DND-41 (cell line): ENCODE measurements around the gene MYL6B.
"Not testable (repeated sequence)": the region's sequence is repeated elsewhere in the genome, so short reads cannot be mapped to it uniquely, and the experiment has no call there.

ENCODE experiments used
- ATAC-seq: fragments of 200-7000 bp; cut with Tn5 transposase; 3 replicates; pipeline ENCODE4 v1.9.1; 2021; ENCODE audit warnings: low read depth; ENCODE audit not compliant: insufficient read depth
- DNase-seq: peaks from one replicate; pipeline ENCODE4 v3.0.0-alpha.2; 2020
- H2AFZ ChIP-seq: 2 replicates; pipeline ENCODE4 v1.6.0; 2012; ENCODE audit warnings: low read depth, low read length
- H3K27ac ChIP-seq: 2 replicates; pipeline ENCODE4 v1.5.1; 2012; ENCODE audit warnings: low read length, inconsistent platforms
- H3K27me3 ChIP-seq: fragments of 200-600 bp; sonication (generic); 2 replicates; pipeline ENCODE4 v1.6.0; 2012; ENCODE audit warnings: low read length, mild to moderate bottlenecking, inconsistent platforms; ENCODE audit not compliant: insufficient read depth, poor library complexity
- H3K36me3 ChIP-seq: 2 replicates; pipeline ENCODE4 v1.5.1; 2012; ENCODE audit warnings: low read length, inconsistent platforms; ENCODE audit not compliant: insufficient read depth
- H3K4me1 ChIP-seq: 2 replicates; pipeline ENCODE4 v1.5.1; 2012; ENCODE audit warnings: mild to moderate bottlenecking, low read length; ENCODE audit not compliant: insufficient read depth
- H3K4me2 ChIP-seq: 2 replicates; pipeline ENCODE4 v1.6.0; 2012; ENCODE audit warnings: mild to moderate bottlenecking, moderate library complexity, low read length, inconsistent platforms; ENCODE audit not compliant: insufficient read depth
- H3K4me3 ChIP-seq, 2 experiments: fragments of 200-600 bp in 1 of 2; shearing (Covaris generic) in 1 of 2; 2 replicates each; pipeline ENCODE4 v1.5.1; 2012 to 2016; ENCODE audit warnings: inconsistent platforms in 2 of 2, low read length in 2 of 2, mild to moderate bottlenecking in 2 of 2, low read depth in 1 of 2, moderate library complexity in 1 of 2
- H3K79me2 ChIP-seq: 2 replicates; pipeline ENCODE4 v1.6.0; 2012; ENCODE audit warnings: low read length, inconsistent platforms; ENCODE audit not compliant: insufficient read depth
- H3K9ac ChIP-seq: 2 replicates; pipeline ENCODE4 v1.6.0; 2012; ENCODE audit warnings: low read depth, mild to moderate bottlenecking, inconsistent platforms, low read length, moderate library complexity
- H3K9me3 ChIP-seq: 2 replicates; pipeline ENCODE4 v1.5.1; 2012; ENCODE audit warnings: low read length, moderate library complexity, mild to moderate bottlenecking, inconsistent platforms; ENCODE audit not compliant: insufficient read depth, severe bottlenecking
- H4K20me1 ChIP-seq: 2 replicates; pipeline ENCODE4 v1.6.0; 2012; ENCODE audit warnings: low read length; ENCODE audit not compliant: insufficient read depth
- EZH2 ChIP-seq: IDR thresholded peaks from 3 replicates; pipeline ENCODE4 v1.6.1; 2012; ENCODE audit warnings: borderline replicate concordance, low read depth, mild to moderate bottlenecking, moderate library complexity, low read length, inconsistent platforms; ENCODE audit not compliant: severe bottlenecking
- TF ChIP-seq, protein P1 (sequence below): IDR thresholded peaks from 2 replicates; pipeline ENCODE4 v1.5.1; 2012; ENCODE audit warnings: borderline replicate concordance, low read length, moderate library complexity, mild to moderate bottlenecking; ENCODE audit not compliant: poor library complexity, severe bottlenecking; ENCODE audit errors: extremely low read depth

MYL6B gene

DNA sequence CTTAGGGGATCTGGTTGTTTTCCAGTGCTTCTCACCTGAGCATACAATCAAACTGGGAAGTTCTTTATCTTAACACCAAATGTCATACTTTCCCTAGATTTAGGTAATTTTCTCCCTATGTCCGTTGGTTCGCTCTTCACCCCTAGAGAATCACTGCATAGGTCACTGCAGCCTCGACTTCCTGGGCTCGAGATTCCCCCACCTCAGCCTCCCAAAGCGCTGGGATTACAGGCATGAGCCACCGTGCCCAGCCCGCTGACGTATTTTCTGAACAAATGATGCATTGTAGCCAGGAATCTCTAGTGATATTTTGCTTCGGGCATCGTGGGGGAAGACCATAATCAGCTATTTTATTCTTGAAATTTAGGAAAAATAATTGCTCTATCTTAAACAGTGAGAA is 37.1 kb upstream of the MYL6B start:
- Histone ChIP-seq H3K4me3 (peak overlapping the region in 1 of 2 experiments; percentile 68; a peak in 2 of 4 replicates), H3K79me2 (peaks cover 34% of the 10 kb centered on the region), H3K27me3 (no peaks in the 10 kb centered on the region), H4K20me1 (0 out of 2 replicates have a peak, but pooled peaks cover 2% of the 10 kb centered on the region), H3K36me3 (peaks cover 57% of the 10 kb centered on the region), H2AFZ (peak overlapping the region; percentile 90), H3K27ac (peak overlapping the region; percentile 91), H3K4me2 (peak overlapping the region; percentile 97), H3K9me3 (no peaks in the 10 kb centered on the region), H3K9ac (peak overlapping the region; percentile 78), H3K4me1 (peaks cover 37% of the 10 kb centered on the region)
- ATAC-seq: no peak
- DNase-seq: no peak
- TF ChIP-seq, protein P1, sequence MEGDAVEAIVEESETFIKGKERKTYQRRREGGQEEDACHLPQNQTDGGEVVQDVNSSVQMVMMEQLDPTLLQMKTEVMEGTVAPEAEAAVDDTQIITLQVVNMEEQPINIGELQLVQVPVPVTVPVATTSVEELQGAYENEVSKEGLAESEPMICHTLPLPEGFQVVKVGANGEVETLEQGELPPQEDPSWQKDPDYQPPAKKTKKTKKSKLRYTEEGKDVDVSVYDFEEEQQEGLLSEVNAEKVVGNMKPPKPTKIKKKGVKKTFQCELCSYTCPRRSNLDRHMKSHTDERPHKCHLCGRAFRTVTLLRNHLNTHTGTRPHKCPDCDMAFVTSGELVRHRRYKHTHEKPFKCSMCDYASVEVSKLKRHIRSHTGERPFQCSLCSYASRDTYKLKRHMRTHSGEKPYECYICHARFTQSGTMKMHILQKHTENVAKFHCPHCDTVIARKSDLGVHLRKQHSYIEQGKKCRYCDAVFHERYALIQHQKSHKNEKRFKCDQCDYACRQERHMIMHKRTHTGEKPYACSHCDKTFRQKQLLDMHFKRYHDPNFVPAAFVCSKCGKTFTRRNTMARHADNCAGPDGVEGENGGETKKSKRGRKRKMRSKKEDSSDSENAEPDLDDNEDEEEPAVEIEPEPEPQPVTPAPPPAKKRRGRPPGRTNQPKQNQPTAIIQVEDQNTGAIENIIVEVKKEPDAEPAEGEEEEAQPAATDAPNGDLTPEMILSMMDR: no peak
- no peak for TF ChIP-seq EZH2

GRCh38 chr12:56116267-56117081 is 35.9 kb upstream of the MYL6B start, which contains the start of gene RPL41:
Gene RPL41 (plus strand): TSS chr12:56116633.
- Histone ChIP-seq H3K4me3 (peak within 1 kb of the TSS; percentile 57 to 68), H2AFZ (peak within 1 kb of the TSS; percentile 90), H3K4me1 (peaks cover 38% of the 10 kb centered on the region), H3K27ac (peak within 1 kb of the TSS; percentile 91), H3K36me3 (peaks cover 57% of the 10 kb centered on the region), H4K20me1 (0 out of 2 replicates have a peak, but pooled peaks cover 2% of the 10 kb centered on the region), H3K79me2 (peaks cover 46% of the 10 kb centered on the region), H3K9me3 (no peaks in the 10 kb centered on the region), H3K9ac (peak within 1 kb of the TSS; percentile 78), H3K4me2 (peak within 1 kb of the TSS; percentile 97), H3K27me3 (no peaks in the 10 kb centered on the region)
- TF ChIP-seq, protein P1: no peak
- no peak for TF ChIP-seq EZH2
- peak; percentile 52 for ATAC-seq
- DNase-seq: peak; percentile 95

DNA sequence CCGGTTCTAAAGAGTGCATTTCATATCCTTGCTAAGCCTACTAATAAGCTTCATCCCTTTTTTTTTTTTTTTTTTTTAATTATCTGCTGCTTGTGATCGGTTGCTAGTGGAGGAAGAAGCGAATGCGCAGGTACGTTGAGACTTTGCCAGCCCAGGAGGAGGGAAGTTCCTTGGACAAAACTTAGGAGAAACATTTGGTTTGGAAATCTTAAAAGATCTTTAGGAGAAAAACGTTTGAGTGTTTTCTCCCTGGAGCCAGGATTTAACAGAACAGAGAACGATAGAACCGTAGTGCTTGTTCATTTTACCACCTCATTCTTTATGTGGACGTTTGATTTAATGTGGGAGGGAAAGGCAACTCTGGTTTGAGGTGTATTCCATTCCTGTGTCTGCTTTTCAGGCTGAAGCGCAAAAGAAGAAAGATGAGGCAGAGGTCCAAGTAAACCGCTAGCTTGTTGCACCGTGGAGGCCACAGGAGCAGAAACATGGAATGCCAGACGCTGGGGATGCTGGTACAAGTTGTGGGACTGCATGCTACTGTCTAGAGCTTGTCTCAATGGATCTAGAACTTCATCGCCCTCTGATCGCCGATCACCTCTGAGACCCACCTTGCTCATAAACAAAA is 35.2 kb upstream of the MYL6B start:
- H4K20me1 ChIP-seq, DNase-seq, H3K9me3 ChIP-seq, H2AFZ ChIP-seq, ATAC-seq, H3K27me3 ChIP-seq: not testable (repeated sequence)
- peaks cover 59% of the 10 kb centered on the region for H3K36me3 ChIP-seq
- H3K79me2 ChIP-seq: peaks cover 53% of the 10 kb centered on the region
- H3K4me2 ChIP-seq: peak overlapping the region; percentile 97
- H3K27ac ChIP-seq: peak overlapping the region; percentile 91
- peak overlapping the region; percentile 57 to 79 for H3K4me3 ChIP-seq
- H3K9ac ChIP-seq: peak overlapping the region; percentile 78
- peaks cover 38% of the 10 kb centered on the region for H3K4me1 ChIP-seq
